OCI-LY3 (cell line): ENCODE data around the gene TANC1.

ENCODE experiments used
- H2AFZ ChIP-seq: fragments of 200-600, 300-600 bp; shearing (Covaris generic); 2 replicates; pipeline ENCODE4 v1.6.0; 2014; ENCODE audit warnings: antibody characterized with exemption, low read depth, low read length
- H3K27ac ChIP-seq: fragments of 200-600, 300-600 bp; sonication (generic); 2 replicates; pipeline ENCODE4 v1.5.1; 2014; ENCODE audit warnings: mild to moderate bottlenecking, low read length, moderate library complexity, mixed read lengths
- H3K27me3 ChIP-seq: fragments of 200-600, 300-600 bp; sonication (generic); 2 replicates; pipeline ENCODE4 v1.6.1; 2014; ENCODE audit warnings: low read depth, low read length, mixed read lengths
- H3K36me3 ChIP-seq: fragments of 200-600, 300-600 bp; sonication (generic); replicated peaks from 2 replicates; pipeline ENCODE3; 2014; ENCODE audit warnings: low read depth, low read length, mixed read lengths
- H3K4me1 ChIP-seq: fragments of 300-600, 200-600 bp; sonication (generic); 2 replicates; pipeline ENCODE4 v1.6.1; 2014; ENCODE audit warnings: low read length, mixed read lengths
- H3K4me2 ChIP-seq: fragments of 200-600, 300-600 bp; sonication (generic); 2 replicates; pipeline ENCODE4 v1.6.1; 2014; ENCODE audit warnings: low read length, mixed read lengths
- H3K4me3 ChIP-seq: fragments of 300-600, 200-600 bp; sonication (generic); 2 replicates; pipeline ENCODE4 v1.5.1; 2014; ENCODE audit warnings: antibody characterized with exemption, mild to moderate bottlenecking, low read length, moderate library complexity
- H3K79me2 ChIP-seq: fragments of 300-600, 200-600 bp; shearing (Covaris generic); 2 replicates; pipeline ENCODE4 v1.6.1; 2014; ENCODE audit warnings: mild to moderate bottlenecking, low read length, mixed read lengths
- H3K9ac ChIP-seq: fragments of 300-600, 200-600 bp; shearing (Covaris generic); 2 replicates; pipeline ENCODE4 v1.6.0; 2014; ENCODE audit warnings: mild to moderate bottlenecking, low read length, moderate library complexity
- H3K9me3 ChIP-seq: fragments of 200-600, 300-600 bp; shearing (Covaris generic); 2 replicates; pipeline ENCODE4 v1.6.1; 2014; ENCODE audit warnings: low read length, mixed read lengths; ENCODE audit not compliant: insufficient read depth
- H4K20me1 ChIP-seq: fragments of 200-600, 300-600 bp; sonication (generic); 2 replicates; pipeline ENCODE4 v1.6.1; 2016; ENCODE audit warnings: low read length, mixed read lengths; ENCODE audit not compliant: insufficient read depth
- CTCF ChIP-seq: fragments of 200-600, 300-600 bp; sonication (generic); IDR thresholded peaks from 2 replicates; pipeline ENCODE4 v1.5.1; 2014; ENCODE audit warnings: antibody characterized with exemption, low read length, low read depth
- EZH2phosphoT487 ChIP-seq: fragments of 200-600 bp; shearing (Covaris generic); IDR thresholded peaks from 2 replicates; pipeline ENCODE4 v1.6.1; 2018; ENCODE audit warnings: antibody characterized with exemption, mixed run types, low read depth

The TANC1 gene

GRCh38 chr2:158965641-158966040, 2.8 kb upstream of the TANC1 start:
- Histone ChIP-seq H3K4me3 (no peak overlapping the region), H3K79me2 (no peaks in the 10 kb centered on the region), H3K4me1 (no peaks in the 10 kb centered on the region), H3K9me3 (no peaks in the 10 kb centered on the region), H3K27ac (no peak overlapping the region), H3K9ac (no peak overlapping the region), H3K27me3 (0 out of 2 replicates have a peak, but pooled peaks cover 5% of the 10 kb centered on the region), H3K4me2 (no peak overlapping the region), H4K20me1 (no peaks in the 10 kb centered on the region), H2AFZ (no peak overlapping the region), H3K36me3 (no peaks in the 10 kb centered on the region)
- TF ChIP-seq EZH2phosphoT487 (no peak), CTCF (no peak)

GRCh38 chr2:158966312-158966711, 2.1 kb upstream of the TANC1 start:
- Histone ChIP-seq H3K79me2 (no peaks in the 10 kb centered on the region), H2AFZ (no peak overlapping the region), H3K4me2 (no peak overlapping the region), H4K20me1 (no peaks in the 10 kb centered on the region), H3K4me3 (no peak overlapping the region), H3K36me3 (no peaks in the 10 kb centered on the region), H3K4me1 (no peaks in the 10 kb centered on the region), H3K27me3 (0 out of 2 replicates have a peak, but pooled peaks cover 5% of the 10 kb centered on the region), H3K9me3 (no peaks in the 10 kb centered on the region), H3K9ac (no peak overlapping the region), H3K27ac (no peak overlapping the region)
- no peak for TF ChIP-seq EZH2phosphoT487
- no peak for TF ChIP-seq CTCF

- H3K27ac ChIP-seq, result no peak overlapping the region
Observed at GRCh38 chr2:158967114-158967730, 1.2 kb upstream of the TANC1 start.

More at GRCh38 chr2:158967114-158967730, 1.2 kb upstream of the TANC1 start:
- TF ChIP-seq EZH2phosphoT487 (no peak), CTCF (no peak)
- no peaks in the 10 kb centered on the region for H3K79me2 ChIP-seq
- H3K9ac ChIP-seq, result no peak overlapping the region
- H3K9me3 ChIP-seq, result no peaks in the 10 kb centered on the region
- no peaks in the 10 kb centered on the region for H4K20me1 ChIP-seq
- no peak overlapping the region for H3K4me2 ChIP-seq
- H3K36me3 ChIP-seq, result no peaks in the 10 kb centered on the region
- H3K4me3 ChIP-seq, result no peak overlapping the region
- H3K4me1 ChIP-seq, result no peaks in the 10 kb centered on the region
- H3K27me3 ChIP-seq, result 0 out of 2 replicates have a peak, but pooled peaks cover 5% of the 10 kb centered on the region
- H2AFZ ChIP-seq, result no peak overlapping the region
